Endothelial cell of umbilical vein (primary cell): Measurements from ENCODE around the gene ZNF821.

Experiments used
- CTCF ChIP-seq, 2 donors: IDR thresholded peaks; 1 replicate in 1 of 2; 2 replicates in 1 of 2; pipeline ENCODE4 v1.5.1; 2011; ENCODE audit warnings: low read length in 2 of 2, mild to moderate bottlenecking in 2 of 2, moderate library complexity in 2 of 2, control low read depth in 1 of 2, inconsistent platforms in 1 of 2, low read depth in 1 of 2; ENCODE audit not compliant: insufficient read depth in 1 of 2; ENCODE audit errors: extremely low read depth in 1 of 2
- EZH2 ChIP-seq: IDR thresholded peaks from 2 replicates; pipeline ENCODE4 v1.6.1; 2012; ENCODE audit warnings: borderline replicate concordance, low read depth, mild to moderate bottlenecking, moderate library complexity, low read length, inconsistent platforms; ENCODE audit not compliant: severe bottlenecking
- FOS ChIP-seq: IDR thresholded peaks from 2 replicates; pipeline ENCODE4 v1.6.1; 2011; ENCODE audit warnings: mild to moderate bottlenecking, low read length, moderate library complexity, borderline replicate concordance; ENCODE audit not compliant: insufficient read depth
- GATA2 ChIP-seq: IDR thresholded peaks from 2 replicates; pipeline ENCODE4 v1.7.0; 2011; ENCODE audit warnings: low read depth, mild to moderate bottlenecking, moderate library complexity, mixed read lengths, low read length; ENCODE audit not compliant: insufficient read length, insufficient read depth
- JUN ChIP-seq: IDR thresholded peaks from 2 replicates; pipeline ENCODE4 v1.6.1; 2011; ENCODE audit warnings: borderline replicate concordance, low read depth; ENCODE audit not compliant: insufficient read length, insufficient read depth
- MAX ChIP-seq: IDR thresholded peaks from 2 replicates; pipeline ENCODE4 v1.6.1; 2011; ENCODE audit not compliant: insufficient read depth, insufficient read length
- MYC ChIP-seq: IDR thresholded peaks from one replicate; pipeline ENCODE4 v1.6.1; 2011; ENCODE audit warnings: mild to moderate bottlenecking, low read depth, low read length
- POLR2A ChIP-seq: IDR thresholded peaks from 2 replicates; pipeline ENCODE4 v1.6.1; 2012; ENCODE audit warnings: low read depth, mild to moderate bottlenecking, control low read depth, low read length
- POLR2AphosphoS5 ChIP-seq: IDR thresholded peaks from 2 replicates; pipeline ENCODE4 v1.6.1; 2012; ENCODE audit warnings: low read depth, mild to moderate bottlenecking, control low read depth, low read length, moderate library complexity; ENCODE audit not compliant: insufficient read depth

- TF ChIP-seq CTCF (IDR thresholded peaks at IDR 0.05; ENCODE audit: extremely low read depth in 1 of 2, insufficient read depth in 1 of 2, low read depth in 1 of 2, low read length in 2 of 2): no peak
- no peak for TF ChIP-seq POLR2A
- peak; percentile 13 for TF ChIP-seq POLR2AphosphoS5
- no peak for TF ChIP-seq EZH2
- TF ChIP-seq MAX: no peak
- no peak for TF ChIP-seq MYC
- TF ChIP-seq FOS: no peak
- TF ChIP-seq JUN: no peak
- TF ChIP-seq GATA2: no peak
Observed at GRCh38 chr16:71893888-71894228, 9.9 kb upstream of the ZNF821 start.
